Stomach (tissue), 9 donors: ENCODE data around the gene OTUD1. TPM values are rescaled to one million over a fixed set of nuclear protein-coding genes. Genes with fewer than 3 reads are reported as not detected.

ENCODE experiments used
- DNase-seq, 2 donors: peaks; one replicate each; pipeline versions ENCODE4 v3.0.0 to v3.0.0-alpha.2; 2013 to 2019
- H3K27ac ChIP-seq, 5 donors: fragments of 200-600 bp in 4 of 5; sonication (generic) in 4 of 5; one replicate each; pipeline ENCODE4 v1.5.1; 2013 to 2019; ENCODE audit warnings: mild to moderate bottlenecking in 1 of 5, moderate library complexity in 1 of 5
- H3K27me3 ChIP-seq, 3 donors: fragments of 200-600 bp; sonication (generic); one replicate each; pipeline ENCODE4 v1.5.1; 2017 to 2019; ENCODE audit warnings: mixed run types in 1 of 3
- H3K36me3 ChIP-seq, 4 donors: fragments of 200-600 bp; sonication (generic); 1 replicate in 3 of 4; 2 replicates in 1 of 4; pipeline ENCODE4 v1.5.1; 2016 to 2019
- H3K4me1 ChIP-seq, 4 donors: fragments of 200-600 bp; sonication (generic); one replicate each; pipeline ENCODE4 v1.5.1; 2016 to 2019
- H3K4me3 ChIP-seq, 4 donors: fragments of 200-600 bp; sonication (generic) in 3 of 4; one replicate each; pipeline ENCODE4 v1.5.1; 2016 to 2019; ENCODE audit warnings: mild to moderate bottlenecking in 1 of 4
- H3K9me3 ChIP-seq, 4 donors: fragments of 200-600 bp; sonication (generic); one replicate each; pipeline ENCODE4 v1.5.1; 2016 to 2019
- CTCF ChIP-seq, 7 experiments: fragments of 450-650 bp in 4 of 7; fragments of 200-600 bp in 3 of 7; sonication (generic) in 3 of 7; IDR thresholded peaks; one replicate each; pipeline ENCODE4 v1.5.1; 2016 to 2019; ENCODE audit warnings: antibody characterized with exemption in 7 of 7, control low read depth in 2 of 7, mild to moderate bottlenecking in 1 of 7
- EP300 ChIP-seq: sonication (generic); formaldehyde crosslinking; IDR thresholded peaks from one replicate; pipeline ENCODE4 v1.6.1; 2017; ENCODE audit warnings: antibody characterized with exemption
- POLR2A ChIP-seq, 4 donors: fragments of 450-650 bp; IDR thresholded peaks; one replicate each; pipeline ENCODE4 v1.6.1; 2016; ENCODE audit warnings: antibody characterized with exemption in 4 of 4, control low read depth in 2 of 4, mild to moderate bottlenecking in 1 of 4, moderate library complexity in 1 of 4
- POLR2AphosphoS5 ChIP-seq, 3 donors: sonication (generic); formaldehyde crosslinking; IDR thresholded peaks; one replicate each; pipeline ENCODE4 v1.6.1; 2016; ENCODE audit warnings: antibody characterized with exemption in 3 of 3
- WGBS, 5 donors: extraction: QIAGEN DNeasy Blood & Tissue Kit in 3 of 5; methylation state at CpG; one replicate each; pipeline versions ENCODE4 v1.1.5 to v1.1.7; 2013 to 2018; 5-methylcytosine and 5-hydroxymethylcytosine counted together
- intact Hi-C: fragments of 100-400 bp; cut with DNase I; formaldehyde crosslinking; loops from one replicate; pipeline ENCODE4 v1.15.1; 2023; ENCODE audit warnings: low total_unique reads
- polyA plus RNA-seq, 3 donors: library from polyadenylated mRNA; stranded (reverse); fragments of 200-250 nt; gene quantifications; one replicate each; pipeline ENCODE4 v1.2.3, GENCODE V29; 2013
- total RNA-seq, 5 donors: library from RNA; depleted of rRNA; stranded (reverse); fragments of >200 nt; gene quantifications; one replicate each; pipeline versions ENCODE4 v1.1.0 to v1.2.3, GENCODE V29; 2014 to 2016
- donor health status: healthy with polysubstance abuse.
- donor health status: Bipolar disorder and iron deficiency.
- donor health status: healthy.

OTUD1 gene
- total and polyA plus RNA-seq, 8 donors, result 5.0 to 36.9 (median 14.9) TPM

- Histone ChIP-seq H3K9me3 (no peaks in the 10 kb centered on the region), H3K36me3 (no peaks in the 10 kb centered on the region), H3K4me1 (no peaks in the 10 kb centered on the region), H3K4me3 (no peak overlapping the region), H3K27ac (no peak overlapping the region), H3K27me3 (no peaks in the 10 kb centered on the region)
- 78 to 89% (median 82%) methylated on average over 3 of the region's 3 CpGs for WGBS, 5 donors
- no peak for DNase-seq
- intact Hi-C loops, result no loop called here
- TF ChIP-seq POLR2AphosphoS5 (IDR thresholded peaks at IDR 0.05) (no peak), EP300 (no peak), CTCF (IDR thresholded peaks at IDR 0.05) (no peak), POLR2A (IDR thresholded peaks at IDR 0.05) (no peak)
These were observed 20.7 kb upstream of the OTUD1 start for GRCh38 chr10:23418051-23418681.

- no peak overlapping the region for H3K27ac ChIP-seq
- no peaks in the 10 kb centered on the region for H3K4me1 ChIP-seq
- intact Hi-C loops, result no loop called here
- no peak for TF ChIP-seq EP300
- TF ChIP-seq POLR2A (IDR thresholded peaks at IDR 0.05), result no peak
- TF ChIP-seq POLR2AphosphoS5 (IDR thresholded peaks at IDR 0.05), result no peak
- TF ChIP-seq CTCF (IDR thresholded peaks at IDR 0.05), result no peak
- no peak for DNase-seq
- WGBS, 5 donors, result 62 to 81% (median 76%) methylated on average over 5 of the region's 5 CpGs
- H3K9me3 ChIP-seq, result no peaks in the 10 kb centered on the region
- no peak overlapping the region for H3K4me3 ChIP-seq
- no peaks in the 10 kb centered on the region for H3K36me3 ChIP-seq
- no peaks in the 10 kb centered on the region for H3K27me3 ChIP-seq
These were observed 19.7 kb upstream of the OTUD1 start for GRCh38 chr10:23419201-23419600.

GRCh38 chr10:23419655-23420329 is 19.1 kb upstream of the OTUD1 start:
- Histone ChIP-seq H3K36me3 (no peaks in the 10 kb centered on the region), H3K9me3 (no peaks in the 10 kb centered on the region), H3K27me3 (no peaks in the 10 kb centered on the region), H3K4me3 (no peak overlapping the region), H3K27ac (no peak overlapping the region), H3K4me1 (no peaks in the 10 kb centered on the region)
- intact Hi-C loops, result no loop called here
- WGBS, 5 donors, result 52 to 68% (median 62%) methylated on average over 7 of the region's 7 CpGs
- DNase-seq, result no peak
- TF ChIP-seq EP300 (no peak), POLR2A (IDR thresholded peaks at IDR 0.05) (no peak), POLR2AphosphoS5 (IDR thresholded peaks at IDR 0.05) (no peak), CTCF (IDR thresholded peaks at IDR 0.05) (no peak)

- Histone ChIP-seq H3K36me3 (no peaks in the 10 kb centered on the region), H3K9me3 (no peaks in the 10 kb centered on the region), H3K4me3 (no peak overlapping the region), H3K27me3 (no peaks in the 10 kb centered on the region), H3K4me1 (no peaks in the 10 kb centered on the region), H3K27ac (no peak overlapping the region)
- intact Hi-C loops, result no loop called here
- no peak for TF ChIP-seq CTCF (IDR thresholded peaks at IDR 0.05)
- no peak for TF ChIP-seq EP300
- no peak for TF ChIP-seq POLR2AphosphoS5 (IDR thresholded peaks at IDR 0.05)
- TF ChIP-seq POLR2A (IDR thresholded peaks at IDR 0.05), result no peak
- no peak for DNase-seq
- WGBS, 5 donors, result 80 to 90% (median 82%) methylated on average over 1 of the region's 1 CpG
These were observed 17.5 kb upstream of the OTUD1 start for GRCh38 chr10:23421397-23421796.
